GM12872 (cell line): ENCODE results near the gene DYSF.

ENCODE experiments used
- CTCF ChIP-seq: IDR thresholded peaks from 3 replicates; pipeline ENCODE4 v1.5.1; 2011; ENCODE audit warnings: low read depth, mild to moderate bottlenecking, low read length, moderate library complexity; ENCODE audit not compliant: insufficient read depth

DYSF gene

GRCh38 chr2:71702971-71703898 lies 249.9 kb downstream of the DYSF start:
- no peak for TF ChIP-seq CTCF

GRCh38 chr2:71704131-71704561 lies 250.8 kb downstream of the DYSF start:
- TF ChIP-seq CTCF = no peak

GRCh38 chr2:71704688-71705087 lies 251.3 kb downstream of the DYSF start:
- TF ChIP-seq CTCF = no peak

- no peak for TF ChIP-seq CTCF
Observed at GRCh38 chr2:71705171-71705960, 252.0 kb downstream of the DYSF start.

GRCh38 chr2:71706121-71706520 lies 252.8 kb downstream of the DYSF start:
- TF ChIP-seq CTCF = no peak

- TF ChIP-seq CTCF = no peak
Observed at GRCh38 chr2:71706836-71707235, 253.5 kb downstream of the DYSF start.

- TF ChIP-seq CTCF = no peak
Observed at GRCh38 chr2:71710367-71711132, 257.2 kb downstream of the DYSF start.
